ENCODE measurements around the gene MCEMP1. TPM values are rescaled to one million over a fixed set of nuclear protein-coding genes. Genes with fewer than 3 reads are reported as not detected.

The MCEMP1 gene
- total RNA-seq, 1 donor from 2014 or later = not detected

- DNase-seq (ENCODE audit: low read depth) (no peak), FAIRE-seq (no peak)
- Histone ChIP-seq H3K79me2 (ENCODE audit: insufficient read depth, low read length) (no peaks in the 10 kb centered on the region), H3K27me3 (ENCODE audit: insufficient read depth, low read length) (peaks cover 4% of the 10 kb centered on the region), H3K9ac (ENCODE audit: low read length) (no peak overlapping the region), H3K4me1 (ENCODE audit: insufficient read depth, low read length) (no peaks in the 10 kb centered on the region), H3K4me3 (ENCODE audit: insufficient read depth, low read depth, low read length) (no peak overlapping the region), H3K9me3 (ENCODE audit: insufficient read depth, low read depth, low read length) (no peaks in the 10 kb centered on the region), H3K36me3 (ENCODE audit: insufficient read depth, low read length) (no peaks in the 10 kb centered on the region), H2AFZ (ENCODE audit: low read depth, low read length) (no peak overlapping the region), H4K20me1 (ENCODE audit: insufficient read depth, low read length) (no peaks in the 10 kb centered on the region), H3K27ac (ENCODE audit: low read depth, low read length) (no peak overlapping the region), H3K4me2 (ENCODE audit: low read length) (no peak overlapping the region)
- no peak overlapping the region for H3K4me3 Mint-ChIP-seq (ENCODE audit: unreplicated experiment)
- no peaks in the 10 kb centered on the region for H3K36me3 Mint-ChIP-seq (ENCODE audit: low read depth, unreplicated experiment)
- TF ChIP-seq CTCF (IDR thresholded peaks at IDR 0.05; ENCODE audit: insufficient read depth, low read depth, low read length) (no peak), EZH2 (IDR thresholded peaks at IDR 0.05; ENCODE audit: insufficient read depth, low read length) (no peak)
- H3K4me1 Mint-ChIP-seq (ENCODE audit: low read depth, unreplicated experiment) = no peaks in the 10 kb centered on the region
- H3K9me3 Mint-ChIP-seq (ENCODE audit: unreplicated experiment) = peaks cover 5% of the 10 kb centered on the region
- H3K27me3 Mint-ChIP-seq (ENCODE audit: low read depth, unreplicated experiment) = peaks cover 52% of the 10 kb centered on the region
- no peak overlapping the region for H3K27ac Mint-ChIP-seq (ENCODE audit: unreplicated experiment)
Measured at GRCh38 chr19:7665076-7665475, 11.8 kb upstream of the MCEMP1 start.

- H3K4me2 ChIP-seq (ENCODE audit: low read length) = no peak within 1 kb of the TSS
- no peak for FAIRE-seq
Measured at GRCh38 chr19:7668842-7669241, 8.0 kb upstream of the MCEMP1 start, which contains the start of gene RETN. Gene RETN (plus strand): TSS chr19:7669049. CDS start chr19:7669327, 278 bp downstream.

More at GRCh38 chr19:7668842-7669241, 8.0 kb upstream of the MCEMP1 start, which contains the start of gene RETN:
- H3K79me2 ChIP-seq (ENCODE audit: insufficient read depth, low read length) = no peaks in the 10 kb centered on the region
- no peak for TF ChIP-seq CTCF (IDR thresholded peaks at IDR 0.05; ENCODE audit: insufficient read depth, low read depth, low read length)
- TF ChIP-seq EZH2 (IDR thresholded peaks at IDR 0.05; ENCODE audit: insufficient read depth, low read length) = no peak
- no peak for DNase-seq (ENCODE audit: low read depth)
- H3K4me3 Mint-ChIP-seq (ENCODE audit: unreplicated experiment) = no peak within 1 kb of the TSS
- no peaks in the 10 kb centered on the region for H3K4me1 ChIP-seq (ENCODE audit: insufficient read depth, low read length)
- no peak within 1 kb of the TSS for H3K27ac Mint-ChIP-seq (ENCODE audit: unreplicated experiment)
- H2AFZ ChIP-seq (ENCODE audit: low read depth, low read length) = no peak within 1 kb of the TSS
- no peak within 1 kb of the TSS for H3K27ac ChIP-seq (ENCODE audit: low read depth, low read length)
- H3K4me3 ChIP-seq (ENCODE audit: insufficient read depth, low read depth, low read length) = no peak within 1 kb of the TSS
- H3K36me3 Mint-ChIP-seq (ENCODE audit: low read depth, unreplicated experiment) = peaks cover 2% of the 10 kb centered on the region
- H4K20me1 ChIP-seq (ENCODE audit: insufficient read depth, low read length) = no peaks in the 10 kb centered on the region
- no peak within 1 kb of the TSS for H3K9ac ChIP-seq (ENCODE audit: low read length)
- peaks cover 67% of the 10 kb centered on the region for H3K27me3 Mint-ChIP-seq (ENCODE audit: low read depth, unreplicated experiment)
- H3K27me3 ChIP-seq (ENCODE audit: insufficient read depth, low read length) = peaks cover 4% of the 10 kb centered on the region
- H3K9me3 ChIP-seq (ENCODE audit: insufficient read depth, low read depth, low read length) = no peaks in the 10 kb centered on the region
- H3K36me3 ChIP-seq (ENCODE audit: insufficient read depth, low read length) = no peaks in the 10 kb centered on the region
- H3K4me1 Mint-ChIP-seq (ENCODE audit: low read depth, unreplicated experiment) = no peaks in the 10 kb centered on the region
- peaks cover 13% of the 10 kb centered on the region for H3K9me3 Mint-ChIP-seq (ENCODE audit: unreplicated experiment)

All from astrocyte (in vitro differentiated cells and primary cell).